Common myeloid progenitor, CD34-positive (primary cell): ENCODE measurements around the gene IRGC.

Experiments used
- CTCF ChIA-PET: fragments of 350-600 bp; sonication (Branson Sonifier 250); formaldehyde crosslinking; loops from one replicate; lab custom pipeline; 2021; ENCODE audit warnings: antibody characterized with exemption; lab: Charles Lee
- POLR2A ChIA-PET: fragments of 350-600 bp; sonication (Branson Sonifier 250); formaldehyde crosslinking; loops from one replicate; lab custom pipeline; 2021; ENCODE audit warnings: antibody characterized with exemption; lab: Charles Lee
- DNase-seq, 3 donors: peaks; one replicate each; pipeline versions ENCODE4 v3.0.0 to v3.0.0-alpha.2; 2013
- H3K27ac ChIP-seq, 2 experiments: 1 replicate in 1 of 2; 2 replicates in 1 of 2; pipeline ENCODE4 v1.7.0; 2013; ENCODE audit warnings: inconsistent platforms in 2 of 2, low read length in 2 of 2, mild to moderate bottlenecking in 2 of 2, low read depth in 1 of 2, moderate library complexity in 1 of 2; ENCODE audit not compliant: severe bottlenecking in 2 of 2, insufficient read depth in 1 of 2, poor library complexity in 1 of 2
- H3K27me3 ChIP-seq, 5 experiments: replicated peaks in 2 of 5; 1 replicate in 3 of 5; 2 replicates in 2 of 5; pipeline versions ENCODE4 v1.6.1 to v1.7.0; 2013; ENCODE audit warnings: low read length in 4 of 5, mild to moderate bottlenecking in 2 of 5, moderate library complexity in 2 of 5, inconsistent platforms in 1 of 5; ENCODE audit not compliant: insufficient read depth in 5 of 5, control insufficient read depth in 4 of 5
- H3K36me3 ChIP-seq, 4 experiments: 1 replicate in 2 of 4; 2 replicates in 2 of 4; pipeline versions ENCODE4 v1.6.1 to v1.7.0; 2013; ENCODE audit warnings: low read length in 3 of 4, control low read depth in 1 of 4, mild to moderate bottlenecking in 1 of 4; ENCODE audit not compliant: control insufficient read depth in 4 of 4, insufficient read depth in 4 of 4
- H3K4me1 ChIP-seq, 4 experiments: 1 replicate in 3 of 4; 2 replicates in 1 of 4; pipeline versions ENCODE4 v1.6.1 to v1.7.1; 2013; ENCODE audit warnings: low read length in 3 of 4, mild to moderate bottlenecking in 3 of 4, control low read depth in 1 of 4, inconsistent platforms in 1 of 4, moderate library complexity in 1 of 4; ENCODE audit not compliant: control insufficient read depth in 4 of 4, insufficient read depth in 4 of 4; ENCODE audit errors: control extremely low read depth in 1 of 4
- H3K4me3 ChIP-seq, 7 experiments: 1 replicate in 4 of 7; 2 replicates in 3 of 7; pipeline versions ENCODE4 v1.5.1 to v1.7.0; 2013; ENCODE audit warnings: mild to moderate bottlenecking in 7 of 7, low read length in 6 of 7, moderate library complexity in 6 of 7, inconsistent platforms in 2 of 7, low read depth in 2 of 7, control low read depth in 1 of 7; ENCODE audit not compliant: insufficient read depth in 4 of 7, control insufficient read depth in 1 of 7; ENCODE audit errors: extremely low read depth in 1 of 7
- H3K9me3 ChIP-seq, 5 experiments: 1 replicate in 4 of 5; 2 replicates in 1 of 5; pipeline versions ENCODE4 v1.6.1 to v1.7.1; 2013; ENCODE audit warnings: low read length in 4 of 5, mild to moderate bottlenecking in 2 of 5, inconsistent platforms in 1 of 5, low read depth in 1 of 5, moderate library complexity in 1 of 5; ENCODE audit not compliant: control insufficient read depth in 4 of 5, insufficient read depth in 2 of 5; ENCODE audit errors: control extremely low read depth in 1 of 5
- WGBS: methylation state at CpG from one replicate; pipeline ENCODE4 v1.1.5; 2013; ENCODE audit not compliant: insufficient coverage; 5-methylcytosine and 5-hydroxymethylcytosine counted together

Gene IRGC

DNA sequence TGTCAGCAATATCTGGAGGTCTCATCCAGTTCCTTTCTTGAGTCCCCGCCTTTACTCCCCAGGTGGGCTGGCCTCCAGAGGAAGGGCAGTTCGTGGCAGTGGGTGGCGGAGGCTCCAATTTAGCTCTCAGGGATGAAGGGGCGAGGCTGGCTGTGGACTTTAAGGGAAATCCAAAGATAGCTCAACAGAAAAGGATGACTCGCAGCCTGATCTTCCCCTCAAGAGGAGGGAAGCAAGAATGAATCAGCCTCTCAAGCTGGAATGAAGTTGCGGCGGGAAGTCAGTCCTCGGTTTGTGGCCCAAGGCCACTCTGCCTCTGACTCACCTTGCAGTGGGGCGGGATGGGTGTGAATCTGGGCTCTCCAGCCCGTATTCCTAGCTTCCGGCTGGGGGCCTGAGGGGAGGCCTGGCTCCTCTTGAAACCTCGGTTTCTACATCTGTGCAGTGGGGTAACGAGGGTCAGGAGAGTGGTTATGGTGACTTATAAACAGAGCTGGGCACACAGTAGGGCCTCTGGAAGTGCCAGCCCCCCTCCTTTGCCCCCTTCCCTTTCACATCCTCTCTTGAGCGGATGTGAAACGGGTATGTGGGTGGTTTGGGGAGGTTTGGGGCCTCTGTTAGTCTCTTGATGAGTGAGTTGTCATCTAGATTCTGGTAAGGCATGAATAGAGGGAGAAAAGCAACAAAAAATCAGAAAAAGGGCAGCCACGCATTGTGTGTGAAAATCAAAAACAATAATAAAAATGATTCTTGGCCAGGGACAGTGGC, 49.4 kb downstream of the IRGC start:
- Histone ChIP-seq H3K4me1 (peaks cover 0 to 60% (median 39%) of the 10 kb centered on the region in 4 experiments), H3K36me3 (peaks cover 2 to 53% (median 45%) of the 10 kb centered on the region in 4 experiments), H3K27me3 (no peaks in the 10 kb centered on the region), H3K27ac (peak overlapping the region in 1 of 2 experiments; percentile 70), H3K4me3 (no peak overlapping the region), H3K9me3 (no peaks in the 10 kb centered on the region)
- DNase-seq = no peak
- WGBS = 84% methylated on average over 13 of the region's 16 CpGs
- ChIA-PET CTCF (interaction anchor here (0.9 to 10.3 kb wide), 5 partner anchors 11 to 45 kb away, joined by 3 to 149 read pairs (median 11); partner anchors contain the start of genes KCNN4 and SMG9), POLR2A (interaction anchor here (0.6 to 1.7 kb wide), 2 partner anchors 10 to 13 kb away, joined by 3 to 10 read pairs; no protein-coding TSS in a partner anchor)

DNA sequence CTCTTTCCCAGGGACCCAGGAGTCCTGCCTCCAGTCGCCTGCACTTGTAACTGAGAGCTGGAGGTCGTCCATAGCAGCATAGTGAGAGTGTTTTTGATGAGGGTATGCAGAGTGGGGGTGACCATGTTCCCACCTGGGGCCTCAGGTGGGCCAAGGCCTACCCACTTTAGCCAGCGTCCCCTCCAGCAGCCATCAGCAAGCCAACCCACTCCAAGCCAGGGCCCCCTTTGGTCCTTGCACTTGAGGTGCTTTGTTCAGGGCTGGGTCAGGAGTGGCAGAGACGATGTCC, 50.8 kb downstream of the IRGC start:
- Histone ChIP-seq H3K9me3 (no peaks in the 10 kb centered on the region), H3K4me3 (no peak overlapping the region), H3K27ac (peak overlapping the region in 1 of 2 experiments; percentile 30), H3K4me1 (peaks cover 0 to 60% (median 39%) of the 10 kb centered on the region in 4 experiments), H3K27me3 (no peaks in the 10 kb centered on the region), H3K36me3 (peaks cover 5 to 67% (median 59%) of the 10 kb centered on the region in 4 experiments)
- WGBS = 93% methylated on average over 2 of the region's 4 CpGs
- no peak for DNase-seq
- ChIA-PET CTCF (interaction anchor here (1.0 to 10.3 kb wide), 10 partner anchors 11 to 84 kb away, joined by 3 to 149 read pairs (median 6); partner anchors contain the start of genes KCNN4 and SMG9), POLR2A (interaction anchor here (0.5 to 1.7 kb wide), 2 partner anchors 11 to 45 kb away, joined by 5 to 10 read pairs; no protein-coding TSS in a partner anchor)

DNA sequence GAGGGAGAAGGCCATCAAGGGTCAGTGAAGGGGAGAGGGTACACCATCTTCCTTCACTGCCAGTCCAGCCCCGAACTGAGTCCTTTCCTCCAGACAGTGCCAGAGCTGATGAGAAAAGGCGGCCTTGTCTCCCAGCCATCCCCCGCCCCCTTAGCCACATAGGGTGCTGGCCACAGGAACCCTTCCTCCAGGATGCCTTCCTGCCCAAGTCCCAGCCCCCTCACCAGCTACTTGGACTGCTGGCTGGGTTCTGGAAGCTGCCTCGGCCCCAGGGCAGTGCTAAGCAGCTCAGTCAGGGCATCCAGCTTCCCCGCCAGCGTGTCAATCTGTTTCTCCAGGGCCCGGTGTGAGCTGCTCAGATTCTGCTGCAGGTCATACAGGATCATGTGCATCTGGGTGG, 51.4 kb downstream of the IRGC start:
- H3K27ac ChIP-seq = peak overlapping the region in 1 of 2 experiments; percentile 30
- H3K36me3 ChIP-seq = peaks cover 5 to 74% (median 64%) of the 10 kb centered on the region in 4 experiments

GRCh38 chr19:43767818-43768217, 51.9 kb downstream of the IRGC start:
- 67% methylated on average over 1 of the region's 1 CpG for WGBS

More for the DNA sequence above, 51.4 kb downstream of the IRGC start:
- ChIA-PET POLR2A (no interaction called here), CTCF (interaction anchor here (1.4 to 10.3 kb wide), 11 partner anchors 10 to 85 kb away, joined by 4 to 149 read pairs (median 6); partner anchors contain the start of genes KCNN4 and SMG9)
- Histone ChIP-seq H3K4me3 (no peak overlapping the region), H3K4me1 (peaks cover 0 to 60% (median 39%) of the 10 kb centered on the region in 4 experiments), H3K27me3 (no peaks in the 10 kb centered on the region), H3K9me3 (no peaks in the 10 kb centered on the region)
- WGBS = 93% methylated on average over 5 of the region's 7 CpGs
- DNase-seq = no peak

GRCh38 chr19:43768273-43769050, 52.6 kb downstream of the IRGC start:
- Histone ChIP-seq H3K4me3 (no peak overlapping the region), H3K4me1 (peaks cover 0 to 57% (median 35%) of the 10 kb centered on the region in 4 experiments), H3K36me3 (peaks cover 7 to 85% (median 73%) of the 10 kb centered on the region in 4 experiments), H3K27ac (peak overlapping the region in 1 of 2 experiments; percentile 2), H3K27me3 (no peaks in the 10 kb centered on the region), H3K9me3 (no peaks in the 10 kb centered on the region)
- DNase-seq = no peak
- CTCF ChIA-PET = interaction anchor here (1.0 to 10.3 kb wide), 9 partner anchors 9 to 97 kb away, joined by 3 to 149 read pairs (median 7); partner anchors contain the start of genes KCNN4 and SMG9
- 77% methylated on average over 10 of the region's 15 CpGs for WGBS
- POLR2A ChIA-PET = no interaction called here

More at GRCh38 chr19:43767818-43768217, 51.9 kb downstream of the IRGC start:
- Histone ChIP-seq H3K27me3 (no peaks in the 10 kb centered on the region), H3K4me1 (peaks cover 0 to 60% (median 39%) of the 10 kb centered on the region in 4 experiments), H3K36me3 (peaks cover 5 to 79% (median 68%) of the 10 kb centered on the region in 4 experiments), H3K9me3 (no peaks in the 10 kb centered on the region), H3K27ac (peak overlapping the region in 1 of 2 experiments; percentile 9), H3K4me3 (no peak overlapping the region)
- ChIA-PET POLR2A (no interaction called here), CTCF (interaction anchor here (1.4 to 10.3 kb wide), 9 partner anchors 10 to 45 kb away, joined by 4 to 149 read pairs (median 7); partner anchors contain the start of genes KCNN4 and SMG9)
- DNase-seq = no peak

DNA sequence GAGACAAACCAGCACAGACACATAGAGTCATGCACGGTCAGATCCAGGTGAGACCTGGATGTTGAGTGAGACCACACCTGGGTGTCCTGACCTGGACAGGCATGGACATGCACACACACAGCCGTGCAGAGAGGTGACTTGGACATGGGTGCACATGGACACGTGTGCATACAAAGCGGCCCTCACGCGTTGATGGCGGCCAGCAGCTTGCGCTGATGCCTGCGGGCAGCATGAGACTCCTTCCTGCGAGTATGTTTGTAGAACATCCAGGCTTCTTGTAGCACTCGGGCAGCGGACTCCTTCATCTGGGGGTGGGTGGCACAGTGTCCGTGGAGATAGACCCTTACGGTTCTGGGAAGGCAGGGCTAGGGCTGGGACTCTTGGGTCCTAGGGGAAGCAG, 53.4 kb downstream of the IRGC start:
- no peak for DNase-seq
- Histone ChIP-seq H3K9me3 (no peaks in the 10 kb centered on the region), H3K36me3 (peaks cover 7 to 93% (median 79%) of the 10 kb centered on the region in 4 experiments), H3K4me1 (peaks cover 0 to 51% (median 36%) of the 10 kb centered on the region in 4 experiments), H3K4me3 (no peak overlapping the region), H3K27me3 (no peaks in the 10 kb centered on the region), H3K27ac (no peak overlapping the region)
- ChIA-PET POLR2A (interaction anchor here (0.6 kb wide), 1 partner anchor 30 kb away, joined by 3 read pairs; no protein-coding TSS in a partner anchor), CTCF (interaction anchor here (1.0 to 10.3 kb wide), 3 partner anchors 8 to 98 kb away, joined by 3 to 149 read pairs (median 65); partner anchors contain the start of genes KCNN4 and SMG9)
- 95% methylated on average over 11 of the region's 14 CpGs for WGBS
